RKO (cell line): ENCODE results near the gene BDP1.
"Not testable (repeated sequence)": the region's sequence is repeated elsewhere in the genome, so short reads cannot be mapped to it uniquely, and the experiment has no call there.

Source experiments
- DNase-seq: peaks from one replicate; pipeline ENCODE4 v3.0.0-alpha.2; 2016; ENCODE audit warnings: low spot score

BDP1 gene

GRCh38 chr5:71455427-71456361 is at the start of gene BDP1:
Gene BDP1, plus strand, starts transcription at chr5:71455651. Its CDS starts 227 bp downstream, at chr5:71455878.
- peak; percentile 92 for DNase-seq

GRCh38 chr5:71410088-71410487 is 45.4 kb upstream of the BDP1 start:
- not testable (repeated sequence) for DNase-seq

- not testable (repeated sequence) for DNase-seq
Measured at GRCh38 chr5:71415626-71416025, 39.8 kb upstream of the BDP1 start.

GRCh38 chr5:71418026-71418425 is 37.4 kb upstream of the BDP1 start:
- DNase-seq: not testable (repeated sequence)

GRCh38 chr5:71421278-71421677 is 34.2 kb upstream of the BDP1 start:
- DNase-seq: not testable (repeated sequence)

- DNase-seq: not testable (repeated sequence)
Measured at GRCh38 chr5:71423896-71424295, 31.6 kb upstream of the BDP1 start.

GRCh38 chr5:71426686-71427474 is 28.6 kb upstream of the BDP1 start:
- not testable (repeated sequence) for DNase-seq

GRCh38 chr5:71432410-71432809 is 23.0 kb upstream of the BDP1 start:
- not testable (repeated sequence) for DNase-seq

- DNase-seq: not testable (repeated sequence)
Measured at GRCh38 chr5:71434825-71435224, 20.6 kb upstream of the BDP1 start.

GRCh38 chr5:71441564-71441963 is 13.9 kb upstream of the BDP1 start:
- DNase-seq: not testable (repeated sequence)

GRCh38 chr5:71443891-71444290 is 11.6 kb upstream of the BDP1 start:
- DNase-seq: not testable (repeated sequence)

- DNase-seq: not testable (repeated sequence)
Measured at GRCh38 chr5:71445015-71445414, 10.4 kb upstream of the BDP1 start.

GRCh38 chr5:71445523-71446152 is 9.8 kb upstream of the BDP1 start:
- not testable (repeated sequence) for DNase-seq

GRCh38 chr5:71446540-71447216 is 8.8 kb upstream of the BDP1 start:
- DNase-seq: not testable (repeated sequence)

GRCh38 chr5:71447218-71447808 is 8.1 kb upstream of the BDP1 start:
- DNase-seq: peak; percentile 58

- no peak for DNase-seq
Measured at GRCh38 chr5:71452876-71453275, 2.6 kb upstream of the BDP1 start.

GRCh38 chr5:71454913-71455312 is 538 bp upstream of the BDP1 start:
- no peak for DNase-seq

- DNase-seq: peak; percentile 73
Measured at GRCh38 chr5:71456362-71456743, 902 bp downstream of the BDP1 start.

- DNase-seq: no peak
Measured at GRCh38 chr5:71457106-71457505, 1.7 kb downstream of the BDP1 start.

- DNase-seq: no peak
Measured at GRCh38 chr5:71460693-71461092, 5.2 kb downstream of the BDP1 start.

GRCh38 chr5:71461360-71461759 is 5.9 kb downstream of the BDP1 start:
- DNase-seq: no peak
